Iris pigment epithelial cell (primary cell): Measurements from ENCODE around the gene IMPDH2.
A peak's percentile ranks its signal among the peaks of the same experiment; 100 is the strongest.

Source experiments
- DNase-seq: peaks from one replicate; pipeline ENCODE4 v3.0.0-alpha.2; 2011; ENCODE audit warnings: low read depth

IMPDH2 gene

GRCh38 chr3:49005998-49006397 lies 23.2 kb downstream of the IMPDH2 start:
- no peak for DNase-seq

DNA sequence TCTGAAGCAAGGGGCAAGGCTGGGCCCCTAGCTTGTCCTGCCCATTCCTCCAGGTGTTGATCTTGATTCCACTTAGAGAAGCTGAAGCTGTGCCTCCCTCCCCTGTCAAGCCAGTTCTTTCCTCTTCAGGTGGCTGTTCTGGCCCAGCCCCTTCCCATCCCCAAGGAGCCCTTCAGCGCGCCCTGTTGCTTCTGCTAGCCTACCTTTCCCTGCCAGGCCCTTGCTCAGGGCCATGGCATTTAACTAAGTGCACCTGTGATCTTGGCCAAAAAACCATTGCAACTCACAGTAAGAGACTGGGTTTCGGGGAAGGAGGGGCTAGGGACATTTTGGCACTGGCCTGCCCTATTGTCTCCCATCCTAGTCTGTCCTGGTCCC lies 23.9 kb downstream of the IMPDH2 start:
- no peak for DNase-seq

DNA sequence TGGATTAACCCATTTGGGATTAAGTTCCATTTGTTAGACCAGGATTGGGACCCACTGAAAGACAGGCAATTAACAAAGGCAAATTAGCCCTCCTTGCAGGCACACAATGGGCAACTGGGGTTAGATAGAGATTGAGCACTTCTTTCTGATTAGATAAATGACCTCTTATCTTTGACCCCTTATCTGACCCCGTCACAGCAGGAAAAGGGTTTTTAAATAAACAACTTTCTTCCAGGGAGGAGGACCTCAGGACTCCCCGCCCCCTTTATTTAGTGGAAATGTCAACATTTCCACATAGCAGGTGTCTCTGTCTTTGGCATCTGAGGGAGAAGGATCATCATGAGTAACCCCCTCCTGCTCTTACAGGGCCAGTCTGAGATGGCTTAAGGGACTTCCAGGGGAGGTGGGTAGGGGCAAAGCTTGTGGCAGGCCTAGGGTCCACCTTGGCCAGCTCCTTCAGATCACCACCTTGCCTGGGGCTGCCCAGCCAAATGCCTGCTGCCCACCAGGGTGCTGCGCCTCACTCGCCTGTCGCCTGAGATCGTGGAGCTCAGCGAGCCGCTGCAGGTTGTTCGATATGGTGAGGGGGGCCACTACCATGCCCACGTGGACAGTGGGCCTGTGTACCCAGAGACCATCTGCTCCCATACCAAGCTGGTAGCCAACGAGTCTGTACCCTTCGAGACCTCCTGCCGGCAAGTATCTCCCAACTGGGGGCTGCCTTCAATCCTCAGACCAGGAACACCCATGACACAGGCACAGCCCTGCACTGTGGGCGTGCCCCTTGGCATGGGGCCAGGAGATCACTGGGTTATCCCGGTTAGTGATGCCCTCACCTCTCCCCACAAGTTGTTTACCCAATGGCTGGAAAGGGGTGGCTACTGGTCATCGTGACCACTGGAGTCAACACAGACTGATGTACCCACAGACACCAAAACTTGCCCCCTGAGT lies 24.6 kb downstream of the IMPDH2 start:
- DNase-seq, result no peak

- DNase-seq, result no peak
These were observed 28.0 kb downstream of the IMPDH2 start for GRCh38 chr3:49001155-49001554.

DNA sequence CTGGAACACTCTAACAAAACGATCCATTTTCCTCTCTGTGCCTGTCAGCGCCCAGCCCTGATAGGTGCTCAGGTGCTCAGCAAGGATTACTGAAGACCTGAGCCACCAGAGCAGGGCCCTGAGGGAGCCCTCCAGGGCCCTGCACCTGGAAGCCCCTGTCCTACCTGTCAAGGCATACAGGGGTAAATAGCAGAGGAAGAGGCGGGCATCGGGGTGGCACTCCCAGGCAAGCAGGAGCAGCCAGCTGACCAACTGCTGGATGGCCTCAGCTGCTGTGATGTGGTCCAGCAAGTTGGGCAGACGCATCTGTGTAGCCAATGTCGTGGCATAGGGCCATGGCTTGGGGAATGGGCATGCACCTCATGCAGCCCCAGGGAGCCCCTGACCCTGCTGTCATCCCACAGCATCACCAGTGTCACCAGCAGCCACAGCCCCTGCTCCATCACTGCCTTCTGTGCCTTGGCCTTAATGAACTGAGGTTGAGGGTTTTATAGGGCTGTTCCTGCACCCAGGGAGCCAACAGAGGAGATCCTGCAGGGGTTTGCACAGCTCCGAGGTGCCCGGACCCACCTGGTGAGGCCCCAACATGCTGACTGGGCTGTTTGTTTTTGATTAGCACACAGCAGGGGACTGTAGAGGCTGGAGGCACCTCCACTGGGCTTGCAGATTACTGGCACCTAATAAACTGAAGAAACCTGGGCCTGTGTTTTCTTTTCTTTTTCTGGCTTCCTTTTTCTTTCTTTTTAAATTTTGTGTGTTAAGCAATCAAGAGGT lies 29.9 kb downstream of the IMPDH2 start:
- DNase-seq, result no peak

- no peak for DNase-seq
These were observed 31.2 kb downstream of the IMPDH2 start for GRCh38 chr3:48997714-48998637.

- no peak for DNase-seq
These were observed 32.0 kb downstream of the IMPDH2 start for GRCh38 chr3:48997102-48997635.

DNA sequence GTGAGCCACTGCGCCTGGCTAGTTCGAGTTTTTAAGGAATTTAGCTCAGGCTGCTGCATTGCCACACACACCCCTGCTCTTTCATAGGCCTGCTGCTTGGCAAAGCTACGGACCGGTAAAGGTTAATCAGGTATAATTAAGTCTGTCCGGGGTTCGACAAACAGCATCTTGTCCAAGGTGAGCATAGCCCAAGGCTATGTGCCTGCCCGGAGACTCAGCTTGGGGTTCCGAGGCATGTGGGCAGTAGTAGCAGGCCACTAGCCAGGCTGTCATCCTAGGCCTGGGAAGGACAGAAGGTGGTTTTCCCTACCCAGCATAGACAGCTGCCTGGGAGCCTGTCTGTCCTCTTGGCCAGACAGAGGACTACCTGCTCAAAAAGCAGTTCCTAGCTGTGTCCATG lies 32.6 kb downstream of the IMPDH2 start:
- no peak for DNase-seq

GRCh38 chr3:48993834-48994233 lies 35.4 kb downstream of the IMPDH2 start:
- DNase-seq, result no peak

DNA sequence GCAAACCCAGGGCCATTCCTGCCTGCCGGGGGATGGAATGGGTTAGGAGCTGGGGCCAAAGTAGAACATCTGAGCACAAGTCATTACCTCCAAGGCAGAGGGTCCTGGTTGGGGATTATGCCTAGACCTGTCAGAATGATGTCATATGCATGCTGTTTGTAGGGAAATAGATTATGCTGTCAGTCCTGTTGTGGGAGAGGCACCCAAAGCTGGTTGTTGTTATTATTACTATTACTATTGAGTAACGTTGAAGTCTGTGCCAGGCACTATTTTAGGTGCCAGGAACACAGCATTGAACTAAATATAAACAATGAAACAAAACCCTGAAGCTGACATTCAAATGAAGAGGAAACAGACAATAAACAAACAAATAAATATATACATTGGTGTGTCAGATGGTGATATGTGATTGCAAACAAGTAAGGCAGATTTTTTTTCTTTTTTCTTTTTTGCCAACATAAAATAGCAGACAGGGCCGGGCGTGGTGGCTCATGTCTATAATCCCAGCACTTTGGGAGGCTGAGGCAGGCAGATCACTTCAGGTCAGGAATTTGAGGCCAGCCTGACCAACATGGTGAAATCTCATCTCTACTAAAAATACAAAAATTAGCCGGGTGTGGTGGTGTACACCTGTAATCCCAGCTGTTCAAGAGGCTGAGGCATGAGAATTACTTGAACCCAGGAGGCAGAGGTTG lies 37.2 kb downstream of the IMPDH2 start:
- DNase-seq, result no peak

- no peak for DNase-seq
These were observed 38.3 kb downstream of the IMPDH2 start for GRCh38 chr3:48990636-48991469.

- DNase-seq, result peak; percentile 96
These were observed 39.2 kb downstream of the IMPDH2 start, which contains the start of gene P4HTM for GRCh38 chr3:48989796-48990635. TSS of gene P4HTM (plus strand) at chr3:48990241. CDS start at chr3:48990257, 16 bp downstream.

DNA sequence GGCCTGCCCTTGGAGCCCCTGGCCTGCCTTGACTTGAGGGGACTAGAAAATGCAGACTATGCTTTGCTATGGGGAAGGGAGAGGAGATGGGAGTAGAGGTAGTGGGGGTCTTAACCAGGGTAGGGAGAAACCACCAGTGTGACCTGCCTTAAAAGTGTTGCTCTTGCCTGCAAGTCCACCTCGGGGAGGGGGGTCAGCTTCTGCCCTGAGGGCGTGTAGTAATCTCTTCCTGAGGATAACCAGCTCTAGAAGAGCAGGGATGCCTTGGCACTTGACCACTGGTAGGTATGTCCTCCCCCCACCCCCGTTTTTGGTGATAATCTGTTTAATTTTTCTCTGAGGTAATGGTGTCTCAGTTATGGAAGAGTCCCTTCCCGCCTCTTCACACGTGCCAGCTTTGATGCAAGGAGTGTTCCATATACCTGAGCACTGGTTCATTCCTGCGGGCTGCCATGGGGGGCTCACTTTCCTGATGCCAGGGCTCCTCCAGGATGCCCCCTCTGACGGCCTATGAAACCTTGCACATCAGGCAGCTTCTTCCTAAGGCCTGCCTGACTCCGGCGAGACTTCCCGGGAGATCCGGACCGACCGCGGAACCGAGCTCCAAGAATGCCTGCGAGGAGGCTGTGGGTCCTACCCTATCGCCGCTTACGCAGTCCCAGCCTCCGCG lies 39.9 kb downstream of the IMPDH2 start:
- DNase-seq, result no peak

- no peak for DNase-seq
These were observed 43.3 kb downstream of the IMPDH2 start for GRCh38 chr3:48985831-48986376.

DNA sequence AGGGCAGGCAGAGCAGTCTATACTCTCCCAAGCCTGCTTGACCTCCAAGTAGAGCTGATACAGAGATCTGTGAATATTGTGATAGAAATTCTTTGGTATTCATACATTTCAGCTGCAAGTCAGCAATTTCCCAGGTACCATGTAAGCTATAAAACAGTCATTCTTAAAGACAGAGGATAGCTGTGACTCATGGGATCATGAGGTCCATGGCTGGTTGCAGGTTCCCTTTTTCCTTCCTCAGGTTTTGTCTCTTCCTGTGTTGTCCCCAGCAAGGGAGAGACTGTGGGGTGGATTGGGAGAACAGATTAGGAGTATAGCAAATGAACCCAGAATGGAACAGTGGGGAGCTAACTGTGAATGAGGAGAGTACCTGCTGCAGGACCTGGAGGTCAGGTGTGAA lies 44.5 kb downstream of the IMPDH2 start:
- no peak for DNase-seq

DNA sequence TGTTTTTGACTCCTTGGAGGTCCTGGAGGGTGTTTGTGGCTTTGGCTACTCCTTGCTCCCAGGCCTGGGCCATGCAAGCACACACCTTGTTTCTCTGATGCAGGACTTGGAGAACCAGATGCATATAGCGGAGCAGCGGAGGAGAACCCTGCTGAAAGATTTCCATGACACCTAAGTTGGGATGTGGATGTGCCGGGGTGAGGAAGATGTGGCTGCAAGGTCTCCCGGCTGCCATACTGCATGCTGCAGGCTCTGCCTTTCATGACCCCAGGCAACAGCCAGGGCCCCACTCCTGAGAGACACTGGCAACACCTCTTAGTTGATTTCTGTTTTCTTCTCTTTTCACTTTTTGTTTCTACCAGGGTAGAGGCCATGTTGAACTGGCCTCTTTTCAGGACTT lies 46.1 kb downstream of the IMPDH2 start:
- no peak for DNase-seq

DNA sequence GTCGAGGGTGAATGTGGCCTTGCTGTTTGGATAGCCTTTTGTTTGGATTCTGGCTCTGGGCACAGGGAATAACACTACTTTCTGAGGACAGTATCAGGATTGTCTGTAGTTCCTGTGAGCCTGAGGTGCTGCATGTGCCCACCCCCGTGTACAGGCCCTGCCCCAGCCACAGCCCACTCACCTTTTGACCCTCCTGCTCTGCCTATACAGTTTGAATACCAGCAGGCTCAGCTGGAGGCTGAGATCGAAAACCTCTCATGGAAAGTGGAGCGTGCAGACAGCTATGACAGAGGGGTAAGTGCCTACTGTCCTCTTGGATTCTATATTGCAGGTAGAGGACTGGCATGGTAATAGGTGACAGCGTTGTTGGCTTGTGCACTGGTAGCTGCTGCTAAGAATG lies 46.5 kb downstream of the IMPDH2 start:
- DNase-seq, result no peak

DNA sequence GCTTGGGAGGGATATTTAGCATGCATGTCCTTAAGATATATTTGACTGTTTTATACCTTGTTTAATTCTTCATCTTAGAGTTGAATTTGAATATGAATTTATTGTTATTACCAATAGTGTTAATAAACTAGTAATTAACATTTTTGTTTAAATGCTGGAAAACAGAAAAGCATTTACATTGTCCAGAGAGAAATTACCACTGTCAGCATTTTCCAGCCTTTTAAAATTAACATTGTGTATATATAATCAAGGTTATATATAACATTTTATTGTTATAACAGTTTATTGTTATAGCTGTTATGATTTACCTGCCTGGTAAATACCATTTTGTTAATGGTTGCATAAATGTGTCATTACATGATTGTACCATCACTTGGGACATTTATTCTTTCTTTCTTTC lies 47.2 kb downstream of the IMPDH2 start:
- DNase-seq, result no peak
